HG03442 (cell line): ENCODE results near the gene PDZD7.

ENCODE experiments used
- ATAC-seq: cut with Tn5 transposase; IDR thresholded peaks from one replicate; pipeline ENCODE4 v1.9.1; 2021; ENCODE audit warnings: mild to moderate bottlenecking, moderate library complexity; ENCODE audit not compliant: unreplicated experiment

PDZD7 gene

DNA sequence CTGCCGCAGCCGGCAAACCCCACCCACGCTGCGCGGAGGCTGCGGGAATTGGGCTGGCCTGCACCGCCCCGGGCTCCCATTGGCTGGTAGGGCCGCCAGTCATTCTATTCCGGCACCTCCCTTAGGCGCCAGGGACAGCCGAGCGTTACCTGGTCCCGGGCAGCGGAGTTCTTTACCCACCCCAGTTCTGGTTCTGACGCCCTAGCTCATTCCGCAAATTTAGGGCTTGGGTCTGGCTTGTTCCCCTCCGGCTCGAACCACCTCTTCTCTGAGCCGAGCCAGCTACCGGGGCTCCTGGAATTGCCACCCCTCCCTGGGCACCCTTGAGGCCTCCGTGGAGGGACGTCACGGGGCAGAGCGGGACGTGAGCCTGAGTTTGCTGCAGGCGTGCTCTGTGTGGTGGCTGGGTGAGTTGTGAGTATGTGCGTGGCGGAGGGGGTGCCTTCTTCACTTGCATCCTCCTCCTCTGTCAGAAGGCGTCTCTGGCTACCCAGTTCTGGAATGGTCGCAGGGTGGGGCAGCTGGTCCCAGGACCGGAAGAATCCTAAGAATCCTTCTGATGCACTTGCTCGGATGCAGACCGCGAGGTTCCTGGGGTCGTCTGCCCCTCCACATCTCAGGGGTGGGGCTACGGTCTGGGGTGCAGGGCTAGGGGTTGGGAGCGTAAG lies at the start of gene PDZD7, which contains the start of gene SFXN3:
Gene PDZD7 (minus strand): TSS at position 2 of the 668 bp plus-strand sequence. CDS start 910 bp downstream, outside the sequence.
Gene SFXN3 (plus strand): TSS at position 107 of the 668 bp plus-strand sequence. CDS start 3,461 bp downstream, outside the sequence.
- peak; percentile 87 for ATAC-seq

DNA sequence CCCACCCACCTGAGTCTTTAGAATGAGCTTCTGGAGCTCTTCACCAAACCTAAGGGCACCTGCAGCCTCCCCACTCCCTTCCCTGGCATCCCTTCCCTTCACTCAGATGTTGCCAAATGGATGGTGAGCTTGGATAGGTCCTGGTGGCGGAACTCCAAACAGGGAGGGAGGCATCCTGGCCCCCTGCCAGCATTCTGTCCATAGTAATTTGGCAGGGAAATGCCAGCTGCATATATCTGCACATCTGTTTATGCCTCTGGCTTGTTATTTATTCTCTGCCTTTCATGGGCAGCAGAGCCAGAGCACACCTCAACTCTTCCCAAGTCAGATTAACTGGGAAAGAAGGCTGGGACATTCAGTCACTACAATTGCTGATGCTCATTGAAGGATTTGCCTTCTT lies 48.9 kb upstream of the PDZD7 start:
- ATAC-seq, result no peak

DNA sequence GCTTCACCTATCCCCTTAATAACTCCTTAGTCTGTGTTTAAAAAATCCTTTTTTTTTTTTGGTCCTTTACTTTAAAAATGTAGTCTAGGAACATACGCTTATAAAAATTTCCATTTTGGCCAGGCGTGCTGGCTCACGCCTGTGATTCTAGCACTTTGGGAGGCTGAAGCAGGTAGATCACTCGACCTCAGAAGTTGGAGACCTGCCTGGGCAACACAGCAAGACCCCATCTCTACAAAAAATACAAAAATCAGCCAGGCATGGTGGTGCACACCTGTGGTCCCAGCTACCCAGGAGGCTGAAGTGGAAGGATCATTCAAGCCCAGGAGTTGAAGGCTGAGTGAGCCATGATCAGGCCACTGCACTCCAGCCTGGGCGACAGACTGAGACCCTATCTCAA lies 45.7 kb upstream of the PDZD7 start:
- no peak for ATAC-seq

DNA sequence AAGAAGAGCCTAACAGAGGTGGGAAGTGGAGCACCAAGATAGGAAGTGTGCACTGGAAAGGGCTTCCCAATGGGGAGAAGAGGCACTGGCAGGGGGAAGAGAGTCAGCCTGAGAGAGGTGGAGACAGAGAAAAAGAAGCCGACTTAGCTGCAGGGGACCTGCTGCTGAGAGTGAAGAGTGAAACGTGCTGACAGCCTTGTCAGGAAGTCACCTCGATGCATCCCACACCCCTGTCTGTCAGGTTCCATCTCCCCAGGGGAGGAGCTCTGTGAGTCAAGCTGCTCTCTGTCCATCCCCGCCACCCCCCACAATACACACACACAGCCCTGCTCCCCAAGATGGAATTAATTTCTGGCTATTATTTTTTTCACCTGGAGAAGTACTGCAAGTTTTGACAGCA lies 44.8 kb upstream of the PDZD7 start:
- ATAC-seq, result no peak

DNA sequence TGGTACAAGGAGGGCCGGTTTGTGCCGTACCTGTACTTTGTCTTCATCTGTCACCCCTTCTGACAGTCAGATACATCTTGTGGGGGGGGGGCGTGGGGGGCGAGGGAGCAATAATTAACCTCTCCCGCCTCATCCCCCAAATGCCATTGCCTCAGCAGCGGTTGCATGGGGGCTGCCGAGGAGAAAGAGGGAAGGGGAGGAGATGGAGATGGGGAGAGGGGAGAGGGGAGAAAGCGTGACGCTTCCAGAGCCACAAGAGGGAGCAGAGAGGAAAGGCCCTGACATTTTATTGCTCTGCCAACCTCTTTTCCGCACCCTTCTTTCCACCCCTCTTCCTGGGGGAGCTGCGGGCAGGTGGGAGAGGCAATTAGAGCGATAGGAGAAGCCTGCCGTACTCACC lies 42.7 kb upstream of the PDZD7 start:
- ATAC-seq, result no peak

DNA sequence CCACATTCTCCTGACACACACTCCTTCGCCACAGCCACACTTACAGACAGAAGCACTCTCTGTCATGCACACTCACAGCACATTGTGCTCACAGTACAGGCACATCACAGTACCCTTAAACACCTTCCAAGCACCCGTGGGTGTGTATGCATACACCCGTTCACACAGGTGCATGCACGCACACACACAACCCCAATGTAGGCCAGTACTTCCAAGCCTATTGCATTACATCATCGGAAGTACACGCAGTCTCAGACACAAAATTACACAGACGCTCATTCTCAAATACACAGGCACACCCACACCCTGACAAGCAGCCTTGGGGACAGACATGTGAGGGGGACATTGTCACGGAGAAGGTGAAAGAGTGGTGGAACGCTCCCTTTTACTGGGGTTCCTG lies 42.0 kb upstream of the PDZD7 start:
- ATAC-seq, result no peak

DNA sequence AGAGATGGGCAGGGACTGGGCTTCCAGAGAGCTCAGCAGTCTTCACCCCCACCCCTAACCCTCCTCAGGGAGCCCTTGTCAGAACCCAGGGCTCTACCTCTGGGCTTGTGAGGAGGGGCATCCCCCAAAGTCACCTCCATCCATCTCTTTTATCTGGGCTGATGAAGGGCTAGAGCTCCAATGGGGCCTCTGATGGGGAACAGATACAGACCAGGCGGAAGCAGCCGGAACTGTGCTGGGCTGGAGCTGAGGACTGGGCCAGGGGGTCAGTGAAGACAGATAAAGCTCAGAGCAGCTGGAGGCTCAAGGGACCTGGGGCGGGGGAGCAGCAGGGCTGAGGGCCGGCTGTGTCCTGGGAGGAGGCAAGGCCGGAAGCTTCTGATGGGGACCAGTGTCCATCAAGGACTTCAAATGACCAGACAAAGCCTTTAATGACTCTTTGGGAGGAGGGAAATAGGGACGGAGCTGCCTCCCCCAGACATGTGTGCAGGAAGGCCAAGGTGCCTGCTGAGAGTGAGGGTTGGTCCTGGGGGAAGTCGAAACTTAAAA lies 41.0 kb upstream of the PDZD7 start:
- no peak for ATAC-seq

DNA sequence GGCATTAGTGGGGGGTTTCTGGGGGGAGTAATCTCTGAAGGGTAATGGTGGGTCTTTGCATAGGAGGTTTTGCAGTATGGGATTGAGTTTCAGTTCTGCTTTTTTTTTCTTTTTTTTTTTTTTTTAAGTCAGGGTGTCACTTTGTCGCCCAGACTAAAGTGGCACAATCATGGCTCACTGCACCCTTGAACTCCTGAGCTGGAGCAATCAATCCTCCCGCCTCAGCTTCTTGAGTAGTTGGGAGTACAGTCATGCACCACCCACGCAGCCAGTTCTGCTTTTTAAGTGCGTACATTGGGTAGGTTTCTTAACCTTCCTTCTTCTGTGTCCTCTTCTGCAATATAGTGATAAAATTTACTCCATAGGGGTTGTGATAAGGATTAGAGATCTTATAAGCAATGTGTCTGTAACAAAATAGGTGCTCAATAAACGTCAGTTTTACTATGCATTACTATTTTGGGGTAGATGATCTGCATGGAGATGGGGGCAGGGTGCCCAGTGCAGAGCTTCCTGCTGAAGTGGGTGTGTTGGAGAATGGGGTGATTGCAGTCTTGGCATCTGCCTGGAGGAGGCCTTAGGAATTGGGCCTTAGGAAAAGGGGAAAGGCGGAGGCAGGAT lies 40.4 kb upstream of the PDZD7 start:
- ATAC-seq, result no peak

DNA sequence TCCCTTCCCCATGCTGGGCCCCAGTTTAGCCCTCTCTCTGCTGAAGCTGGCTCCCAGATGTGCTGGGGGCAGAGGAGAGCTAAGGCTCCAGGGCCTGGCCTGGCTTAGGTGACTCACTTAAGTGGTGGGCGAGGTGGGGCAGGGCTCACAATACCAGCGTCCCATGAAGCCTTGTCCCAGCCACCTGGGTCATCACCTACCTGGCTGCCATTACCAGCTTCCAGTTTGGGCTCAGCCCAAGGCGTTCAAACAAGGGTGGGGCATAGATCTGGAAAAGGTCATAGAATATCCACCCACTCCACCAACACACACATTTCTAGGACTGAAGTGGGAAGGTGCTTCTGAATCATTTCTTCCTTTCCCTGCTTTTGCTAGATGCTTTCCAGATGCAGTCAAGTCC lies 39.2 kb upstream of the PDZD7 start:
- ATAC-seq, result no peak

DNA sequence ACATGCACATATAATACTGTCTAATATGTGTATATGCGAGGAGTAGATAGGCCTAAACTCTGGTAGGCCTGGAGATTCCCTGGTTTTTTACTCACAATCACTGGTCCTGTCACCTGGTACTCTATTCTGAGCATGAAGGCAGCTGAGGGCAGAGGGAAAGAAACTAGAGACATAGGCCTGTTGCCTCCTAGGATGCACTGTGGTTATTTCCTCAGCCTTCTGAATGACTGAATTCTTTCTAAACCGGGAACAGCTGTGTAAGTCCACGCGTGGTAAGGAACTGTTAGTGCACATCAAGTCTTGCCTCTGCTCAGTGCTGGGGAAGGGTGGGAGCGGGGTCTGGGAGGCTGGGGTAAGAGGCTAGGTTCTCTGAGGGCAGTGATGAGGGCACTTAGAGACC lies 38.5 kb upstream of the PDZD7 start:
- ATAC-seq, result no peak

DNA sequence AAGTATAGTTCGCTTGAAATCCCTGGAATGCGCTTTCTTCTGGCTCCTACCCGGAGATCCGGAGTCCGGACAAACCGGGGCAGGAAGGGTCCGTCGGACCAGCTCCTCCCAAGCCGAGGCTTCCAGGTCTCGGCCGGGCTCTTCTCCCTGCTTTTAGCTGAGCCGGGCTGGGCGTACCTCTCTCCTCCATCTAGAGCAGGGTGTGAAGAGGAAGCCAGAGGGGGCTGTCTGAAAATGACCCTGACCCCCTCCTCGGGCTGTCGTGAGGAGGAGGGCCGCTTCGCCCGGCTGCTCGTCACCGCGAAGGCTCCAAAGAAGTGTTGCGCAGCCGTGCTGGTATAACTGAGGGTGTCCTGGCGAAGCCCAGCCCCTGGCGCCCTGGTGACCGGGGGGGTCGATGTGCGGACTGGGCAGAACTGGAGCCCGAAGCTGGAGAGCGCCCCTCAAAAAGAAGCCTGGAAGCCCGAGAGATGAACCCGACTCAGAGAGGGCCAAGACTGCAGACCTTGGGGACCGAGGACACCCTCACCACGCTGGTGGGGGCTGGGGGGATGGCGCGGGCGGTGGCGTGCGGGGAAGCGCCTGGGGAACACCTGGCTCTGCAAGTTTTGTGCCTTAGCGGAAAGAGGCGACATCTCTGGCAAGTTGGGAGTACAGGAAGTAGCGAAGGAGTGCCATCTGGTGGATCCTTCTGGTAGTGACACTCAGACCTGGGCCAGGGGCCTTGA lies 36.6 kb upstream of the PDZD7 start:
- ATAC-seq, result no peak

DNA sequence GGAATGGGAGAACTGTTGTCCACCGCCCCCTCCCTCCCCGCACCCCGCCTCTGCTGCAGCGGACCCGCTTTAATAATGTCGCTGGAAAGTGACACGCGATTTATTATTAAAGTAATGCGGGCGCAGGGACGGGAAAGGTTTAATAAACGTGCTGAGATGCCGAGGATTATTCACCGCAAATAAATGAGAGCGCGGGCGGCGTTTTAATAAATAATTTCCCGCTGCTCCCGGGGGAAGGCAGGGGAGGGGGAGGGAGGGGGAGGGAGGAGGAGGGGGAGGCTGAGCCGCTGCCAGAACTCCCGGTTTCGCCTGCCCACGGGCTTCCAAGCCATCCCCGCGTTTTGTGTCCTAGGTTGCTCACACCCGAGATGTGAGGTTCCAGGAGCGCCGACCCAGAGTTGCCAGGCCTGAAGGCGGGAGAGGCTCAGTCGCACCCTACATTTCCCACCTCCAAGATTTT lies 36.0 kb upstream of the PDZD7 start:
- ATAC-seq, result no peak

DNA sequence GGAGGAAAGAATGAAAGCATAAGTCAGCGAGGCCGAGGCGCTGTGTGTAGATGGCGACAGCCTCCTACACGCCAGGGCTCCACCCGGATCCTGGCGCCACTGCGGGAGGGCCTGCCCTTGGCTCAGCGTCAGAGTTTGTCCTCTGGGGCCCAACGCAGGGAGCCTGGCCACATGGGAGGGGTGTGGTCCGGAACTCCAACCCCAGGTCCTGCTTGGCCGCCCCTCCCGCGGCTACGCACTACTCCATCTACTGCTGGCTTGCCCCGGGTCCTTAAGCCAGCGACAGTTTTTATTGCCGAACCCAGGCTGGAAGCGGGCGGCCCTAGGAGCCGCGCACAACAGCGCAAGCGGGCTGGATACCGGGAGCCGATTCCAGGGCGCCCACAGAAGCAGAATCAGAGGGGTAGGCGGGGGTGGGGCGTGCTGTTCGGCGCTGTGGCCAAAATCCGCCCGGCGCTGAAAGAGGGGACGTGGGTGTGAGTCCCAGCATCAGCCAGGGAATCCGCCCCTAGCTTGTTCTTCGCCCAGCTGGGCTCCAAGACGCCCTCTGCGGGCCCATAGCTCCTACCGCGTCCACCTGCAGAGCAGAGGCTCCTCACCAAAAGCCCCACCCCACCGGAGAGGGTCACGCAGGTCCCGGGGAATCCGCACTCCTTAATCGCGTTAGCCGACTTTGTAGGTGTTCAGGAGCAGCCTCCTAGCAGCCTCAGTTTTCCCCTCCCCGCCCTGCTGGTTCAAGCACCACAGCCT lies 35.4 kb upstream of the PDZD7 start:
- ATAC-seq, result no peak

DNA sequence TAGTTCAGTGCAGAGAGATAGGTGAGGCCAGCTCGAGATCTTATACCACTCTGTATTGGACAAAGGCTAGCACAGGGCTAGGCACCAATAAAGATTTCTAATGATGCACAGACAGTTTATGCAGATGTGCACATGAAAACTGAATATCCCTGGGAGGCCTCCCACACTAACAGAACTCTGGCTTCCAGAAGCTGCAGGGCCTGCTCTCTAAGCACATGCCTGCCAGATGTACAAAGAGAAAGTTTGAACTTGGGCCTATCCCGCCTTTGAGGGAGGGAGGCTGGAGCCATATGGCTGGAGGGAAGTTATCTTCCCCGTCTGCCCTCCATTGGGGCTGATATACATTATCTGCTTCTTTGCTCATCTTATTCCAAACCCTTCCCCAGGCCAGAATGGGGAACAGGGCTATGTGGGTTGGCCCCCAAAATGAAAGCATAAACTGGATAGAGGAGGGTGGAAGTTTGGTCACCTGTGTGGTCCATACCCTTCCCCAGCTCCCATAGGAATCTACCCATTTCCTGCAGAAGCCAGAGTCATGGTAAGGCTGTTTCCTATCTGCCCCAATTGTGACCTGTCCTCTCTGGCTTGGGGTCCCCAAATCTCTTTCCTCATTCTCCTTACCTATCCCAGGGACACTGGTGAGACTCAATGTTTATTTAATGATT lies 34.7 kb upstream of the PDZD7 start:
- ATAC-seq, result no peak

DNA sequence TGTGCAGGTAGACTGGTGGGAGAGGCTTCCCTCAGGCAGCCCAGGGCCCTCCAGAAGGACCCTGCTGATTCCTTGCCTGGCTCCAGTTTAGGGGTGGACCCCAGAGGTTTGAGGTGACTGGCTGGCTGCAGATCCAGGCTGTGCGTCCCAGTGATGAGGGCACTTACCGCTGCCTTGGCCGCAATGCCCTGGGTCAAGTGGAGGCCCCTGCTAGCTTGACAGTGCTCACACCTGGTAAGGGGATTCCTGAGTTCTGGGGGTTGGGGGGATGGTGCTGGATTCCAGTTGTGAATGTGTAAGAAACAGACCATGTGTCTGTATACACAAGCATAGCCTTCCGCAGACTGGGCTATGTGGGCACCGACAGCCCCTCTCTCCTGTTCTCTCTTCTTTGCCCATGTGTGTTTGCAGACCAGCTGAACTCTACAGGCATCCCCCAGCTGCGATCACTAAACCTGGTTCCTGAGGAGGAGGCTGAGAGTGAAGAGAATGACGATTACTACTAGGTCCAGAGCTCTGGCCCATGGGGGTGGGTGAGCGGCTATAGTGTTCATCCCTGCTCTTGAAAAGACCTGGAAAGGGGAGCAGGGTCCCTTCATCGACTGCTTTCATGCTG lies 33.6 kb upstream of the PDZD7 start:
- no peak for ATAC-seq

DNA sequence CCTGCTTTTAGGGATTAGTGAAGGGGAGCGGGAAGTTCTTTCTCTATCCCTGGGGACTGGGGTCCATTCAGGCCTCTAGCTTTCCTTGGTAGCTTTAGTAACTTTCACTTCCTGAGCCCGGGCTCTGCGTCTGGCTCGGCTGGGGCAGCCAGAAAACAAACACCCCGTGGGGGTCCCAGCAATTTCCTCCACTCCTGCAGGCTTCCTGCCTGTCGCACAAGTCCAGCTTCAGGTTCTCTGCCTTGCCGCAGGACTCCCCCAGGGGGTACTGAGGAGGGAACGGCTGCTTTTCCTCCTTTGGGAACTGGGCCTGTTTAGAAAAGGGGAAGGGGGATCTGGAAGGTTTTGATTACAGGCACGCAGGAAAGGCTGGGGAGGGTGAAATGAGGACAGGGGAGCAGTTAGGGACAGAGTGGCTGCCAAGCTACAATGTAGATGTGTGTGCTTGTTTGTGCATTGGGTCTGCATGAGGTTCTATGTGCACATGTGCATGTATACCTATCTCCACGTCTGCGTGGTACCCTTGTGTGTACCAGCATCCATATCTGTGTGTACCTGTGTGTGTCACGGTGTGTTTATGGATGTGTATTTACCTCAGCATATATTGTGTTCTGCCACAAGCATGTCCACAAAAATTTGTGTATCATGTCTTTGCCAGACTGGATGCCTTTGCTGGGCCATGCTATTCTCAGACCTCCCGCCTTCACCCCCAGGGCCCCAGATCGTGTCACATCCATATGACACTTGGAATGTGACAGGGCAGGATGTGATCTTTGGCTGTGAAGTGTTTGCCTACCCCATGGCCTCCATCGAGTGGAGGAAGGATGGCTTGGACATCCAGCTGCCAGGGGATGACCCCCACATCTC lies 32.9 kb upstream of the PDZD7 start:
- no peak for ATAC-seq

DNA sequence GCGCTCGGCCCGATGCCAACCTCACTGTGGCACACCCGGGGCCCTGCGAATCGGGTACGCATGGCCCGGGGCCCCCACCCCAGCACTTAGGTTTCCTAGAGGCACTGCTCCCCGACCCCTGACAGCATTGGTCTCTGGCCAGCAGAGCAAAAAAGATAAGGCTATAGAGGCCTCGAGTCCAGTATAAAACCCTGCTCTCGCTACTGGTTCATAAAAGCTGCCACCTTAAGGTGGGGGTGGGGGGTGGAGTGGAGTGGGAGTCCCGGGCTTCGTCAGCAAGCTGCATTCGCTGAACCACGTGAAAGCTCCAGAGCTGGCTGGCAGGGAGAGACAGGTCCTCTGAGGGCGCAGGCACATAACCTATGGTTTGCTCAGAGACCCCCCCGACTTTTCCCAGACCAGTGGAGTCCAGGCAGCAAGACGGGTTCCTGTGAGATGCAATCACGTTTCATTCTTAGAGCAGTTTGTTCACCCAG lies 32.2 kb upstream of the PDZD7 start:
- ATAC-seq, result no peak

DNA sequence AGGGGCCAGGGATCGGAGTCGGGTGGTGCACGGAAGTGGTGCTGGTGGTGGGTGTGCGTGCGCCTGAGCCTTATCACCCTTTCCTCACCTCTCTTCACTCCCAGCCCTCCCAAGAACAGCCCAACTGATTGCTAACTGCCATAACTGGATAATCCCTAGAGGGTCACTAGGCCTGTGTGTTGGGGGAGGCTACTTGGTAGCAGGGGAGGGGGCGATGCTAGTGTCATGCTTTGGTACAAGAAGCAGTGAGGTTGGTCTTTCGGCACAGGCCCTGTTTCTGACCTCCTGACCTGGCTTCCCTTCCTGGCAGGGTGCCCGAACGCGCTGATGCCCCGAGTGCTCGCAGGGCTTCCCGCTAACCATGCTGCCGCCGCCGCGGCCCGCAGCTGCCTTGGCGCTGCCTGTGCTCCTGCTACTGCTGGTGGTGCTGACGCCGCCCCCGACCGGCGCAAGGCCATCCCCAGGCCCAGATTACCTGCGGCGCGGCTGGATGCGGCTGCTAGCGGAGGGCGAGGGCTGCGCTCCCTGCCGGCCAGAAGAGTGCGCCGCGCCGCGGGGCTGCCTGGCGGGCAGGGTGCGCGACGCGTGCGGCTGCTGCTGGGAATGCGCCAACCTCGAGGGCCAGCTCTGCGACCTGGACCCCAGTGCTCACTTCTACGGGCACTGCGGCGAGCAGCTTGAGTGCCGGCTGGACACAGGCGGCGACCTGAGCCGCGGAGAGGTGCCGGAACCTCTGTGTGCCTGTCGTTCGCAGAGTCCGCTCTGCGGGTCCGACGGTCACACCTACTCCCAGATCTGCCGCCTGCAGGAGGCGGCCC lies 31.5 kb upstream of the PDZD7 start:
- ATAC-seq, result no peak
